HCT116 (cell line): ENCODE data around the gene CLEC2B. TPM values are rescaled to one million over a fixed set of nuclear protein-coding genes. Genes with fewer than 3 reads are reported as not detected.

ENCODE experiments used
- ATAC-seq: fragments of 200-7000 bp; cut with Tn5 transposase; 2 replicates; pipeline ENCODE4 v1.9.1; 2020; ENCODE audit warnings: mild to moderate bottlenecking, moderate library complexity
- BruUV-seq: library from RNA; stranded (reverse); fragments of 400-500 nt; replicated peaks from 2 replicates; lab custom pipeline; 2021; lab: Mats Ljungman, UMichigan
- CTCF ChIA-PET: fragments of 300-600 bp; sonication (Branson Sonifier 250); formaldehyde crosslinking; loops from one replicate; lab custom pipeline; 2021; ENCODE audit warnings: antibody characterized with exemption; lab: Charles Lee
- POLR2A ChIA-PET: fragments of 300-600, 350-600 bp; sonication (Branson Sonifier 250); formaldehyde crosslinking; loops from one replicate; lab custom pipeline; 2021; ENCODE audit warnings: antibody characterized with exemption; lab: Charles Lee
- RAD21 ChIA-PET, 2 experiments: fragments of 300-600 bp; sonication (Branson Sonifier 250); formaldehyde crosslinking; loops; one replicate each; lab custom pipeline; 2023; ENCODE audit warnings: low total read pairs in 2 of 2; ENCODE audit not compliant: uncharacterized antibody in 2 of 2, unreplicated experiment in 2 of 2, low non-redundant PET in 1 of 2; lab: Charles Lee
- DNase-seq: peaks from one replicate; pipeline ENCODE4 v3.0.0-alpha.2; 2010; ENCODE audit warnings: low read depth, low spot score
- H2AFZ ChIP-seq: fragments of 200-600 bp; shearing (Covaris generic), sonication (generic); 2 replicates; pipeline ENCODE4 v1.6.1; 2017; ENCODE audit warnings: low read depth, mixed run types, mixed read lengths, antibody characterized with exemption, low read length; ENCODE audit not compliant: poor library complexity, severe bottlenecking
- H3K27ac ChIP-seq: 2 replicates; pipeline ENCODE4 v1.5.1; 2012; ENCODE audit warnings: low read depth, low read length
- H3K27me3 ChIP-seq: fragments of 200-600 bp; sonication (generic); 2 replicates; pipeline ENCODE4 v1.6.1; 2016; ENCODE audit warnings: mixed run types, low read length, mixed read lengths; ENCODE audit not compliant: insufficient read depth
- H3K36me3 ChIP-seq, 2 experiments: fragments of 200-500 bp in 1 of 2; fragments of 200-600 bp in 1 of 2; sonication (Bioruptor generic) in 1 of 2; sonication (generic) in 1 of 2; 2 replicates each; pipeline versions ENCODE4 v1.5.1 to v1.6.1; 2014 to 2016; ENCODE audit warnings: low read length in 2 of 2, inconsistent platforms in 1 of 2, mixed read lengths in 1 of 2, mixed run types in 1 of 2; ENCODE audit not compliant: insufficient read depth in 2 of 2, control insufficient read depth in 1 of 2
- H3K4me1 ChIP-seq, 2 experiments: fragments of 200-600 bp in 1 of 2; sonication (generic) in 1 of 2; 2 replicates each; pipeline versions ENCODE4 v1.5.1 to v1.6.1; 2012 to 2017; ENCODE audit warnings: low read length in 2 of 2, inconsistent platforms in 1 of 2, mild to moderate bottlenecking in 1 of 2, mixed read lengths in 1 of 2, mixed run types in 1 of 2, moderate library complexity in 1 of 2; ENCODE audit not compliant: insufficient read depth in 2 of 2, control insufficient read depth in 1 of 2
- H3K4me2 ChIP-seq: fragments of 200-600 bp; sonication (generic); 2 replicates; pipeline ENCODE4 v1.6.1; 2017; ENCODE audit warnings: mixed run types, low read length, mixed read lengths
- H3K4me3 ChIP-seq, 2 experiments: fragments of 200-600 bp in 1 of 2; sonication (generic) in 1 of 2; replicated peaks in 1 of 2; 2 replicates each; pipeline ENCODE4 v1.5.1; 2011 to 2016; ENCODE audit warnings: low read length in 2 of 2, control low read depth in 1 of 2, low read depth in 1 of 2, mild to moderate bottlenecking in 1 of 2, mixed read lengths in 1 of 2, mixed run types in 1 of 2
- H3K79me2 ChIP-seq: fragments of 200-600 bp; sonication (generic); 2 replicates; pipeline ENCODE4 v1.6.1; 2017; ENCODE audit warnings: mild to moderate bottlenecking, mixed run types, low read length, moderate library complexity, mixed read lengths; ENCODE audit not compliant: insufficient read depth
- H3K9ac ChIP-seq: fragments of 200-600 bp; sonication (generic); 2 replicates; pipeline ENCODE4 v1.6.1; 2016; ENCODE audit warnings: low read length, mixed read lengths
- H3K9me2 ChIP-seq: fragments of 200-600 bp; sonication (generic), shearing (Covaris generic); 2 replicates; pipeline ENCODE4 v1.6.1; 2017; ENCODE audit warnings: mixed run types, mild to moderate bottlenecking, moderate library complexity; ENCODE audit not compliant: insufficient read depth
- H3K9me3 ChIP-seq, 2 experiments: fragments of 200-500 bp in 1 of 2; fragments of 200-600 bp in 1 of 2; sonication (Bioruptor generic) in 1 of 2; sonication (generic) in 1 of 2; 2 replicates each; pipeline ENCODE4 v1.6.1; 2014 to 2017; ENCODE audit warnings: low read length in 2 of 2, mixed read lengths in 2 of 2, inconsistent platforms in 1 of 2, low read depth in 1 of 2, mild to moderate bottlenecking in 1 of 2, mixed run types in 1 of 2, moderate library complexity in 1 of 2; ENCODE audit not compliant: control insufficient read depth in 1 of 2, insufficient read depth in 1 of 2
- H4K20me1 ChIP-seq: fragments of 200-600 bp; sonication (generic), shearing (Covaris generic); 2 replicates; pipeline ENCODE4 v1.6.1; 2017; ENCODE audit warnings: mixed run types, mild to moderate bottlenecking, moderate library complexity; ENCODE audit not compliant: insufficient read depth
- ATF3 ChIP-seq: IDR thresholded peaks from 2 replicates; pipeline ENCODE4 v1.6.1; 2012
- CBX3 ChIP-seq: IDR thresholded peaks from 2 replicates; pipeline ENCODE4 v1.6.1; 2012; ENCODE audit warnings: low read depth
- CEBPB ChIP-seq: IDR thresholded peaks from 2 replicates; pipeline ENCODE4 v1.6.1; 2012; ENCODE audit warnings: low read depth
- CTCF ChIP-seq, 3 experiments: fragments of 200-600 bp in 1 of 3; sonication (generic) in 1 of 3; IDR thresholded peaks in 2 of 3; conservative IDR thresholded peaks in 1 of 3; 2 replicates each; pipeline ENCODE4 v1.5.1; 2012 to 2017; ENCODE audit warnings: low read depth in 2 of 3, low read length in 2 of 3, antibody characterized with exemption in 1 of 3, borderline replicate concordance in 1 of 3, control low read depth in 1 of 3, mild to moderate bottlenecking in 1 of 3, mixed read lengths in 1 of 3, mixed run types in 1 of 3, moderate library complexity in 1 of 3; ENCODE audit not compliant: insufficient read depth in 1 of 3
- EGR1 ChIP-seq: IDR thresholded peaks from 2 replicates; pipeline ENCODE4 v1.6.1; 2012; ENCODE audit warnings: low read depth
- ELF1 ChIP-seq: IDR thresholded peaks from 2 replicates; pipeline ENCODE4 v1.6.1; 2012; ENCODE audit warnings: low read depth, borderline replicate concordance
- EZH2 ChIP-seq: fragments of 200-600 bp; sonication (generic); IDR thresholded peaks from 2 replicates; pipeline ENCODE4 v1.6.1; 2017; ENCODE audit warnings: antibody characterized with exemption, mixed run types
- EZH2phosphoT487 ChIP-seq: fragments of 200-600 bp; IDR thresholded peaks from 2 replicates; pipeline ENCODE4 v1.6.1; 2018; ENCODE audit warnings: antibody characterized with exemption, borderline replicate concordance
- JUND ChIP-seq: IDR thresholded peaks from 2 replicates; pipeline ENCODE4 v1.6.1; 2012
- MAX ChIP-seq: IDR thresholded peaks from 2 replicates; pipeline ENCODE4 v1.6.1; 2012
- POLR2A ChIP-seq: IDR thresholded peaks from 2 replicates; pipeline ENCODE4 v1.7.0; 2011; ENCODE audit warnings: borderline replicate concordance; ENCODE audit not compliant: insufficient read depth, insufficient read length; ENCODE audit errors: extremely low read depth
- POLR2AphosphoS5 ChIP-seq: IDR thresholded peaks from 2 replicates; pipeline ENCODE4 v1.6.1; 2011; ENCODE audit warnings: mild to moderate bottlenecking, low read depth, low read length, moderate library complexity
- RAD21 ChIP-seq: IDR thresholded peaks from 2 replicates; pipeline ENCODE4 v1.6.1; 2012; ENCODE audit warnings: low read depth, mild to moderate bottlenecking
- REST ChIP-seq: IDR thresholded peaks from 2 replicates; pipeline ENCODE4 v1.6.1; 2012; ENCODE audit warnings: low read depth
- SIN3A ChIP-seq: IDR thresholded peaks from 2 replicates; pipeline ENCODE4 v1.6.1; 2012; ENCODE audit warnings: low read depth
- SRF ChIP-seq: IDR thresholded peaks from 2 replicates; pipeline ENCODE4 v1.6.1; 2012; ENCODE audit warnings: low read depth
- TCF7L2 ChIP-seq: IDR thresholded peaks from 2 replicates; pipeline ENCODE4 v1.7.0; 2011; ENCODE audit warnings: borderline replicate concordance, inconsistent platforms; ENCODE audit not compliant: insufficient read depth, insufficient read length; ENCODE audit errors: extremely low read depth
- ZFX ChIP-seq: fragments of 450-650 bp; IDR thresholded peaks from 2 replicates; pipeline ENCODE4 v1.6.1; 2017
- intact Hi-C: fragments of 100-400 bp; cut with micrococcal nuclease; formaldehyde crosslinking; loops from 2 replicates; pipeline ENCODE4 v1.10.0; 2022
- total RNA-seq: library from RNA; stranded (reverse); gene quantifications from one replicate; pipeline ENCODE4 v1.2.1, GENCODE V29; 2021; ENCODE audit not compliant: unreplicated experiment

CLEC2B gene
- total RNA-seq, 1 experiment from 2014 or later = not detected

- no peak for TF ChIP-seq REST
Measured at GRCh38 chr12:9829982-9830381, 39.2 kb downstream of the CLEC2B start (continued).

- Histone ChIP-seq H3K79me2 (no peaks in the 10 kb centered on the region), H3K9ac (no peak overlapping the region), H3K27me3 (peaks cover 43% of the 10 kb centered on the region), H3K4me3 (no peak overlapping the region), H3K36me3 (no peaks in the 10 kb centered on the region), H3K4me2 (no peak overlapping the region), H3K9me3 (no peaks in the 10 kb centered on the region), H2AFZ (no peak overlapping the region), H3K9me2 (no peaks in the 10 kb centered on the region), H3K27ac (no peak overlapping the region), H3K4me1 (no peaks in the 10 kb centered on the region), H4K20me1 (no peaks in the 10 kb centered on the region; the same call in 1 of the 2 replicates)
- ATAC-seq (no peak), DNase-seq (no peak)
- BruUV-seq = no TSS peak
- ChIA-PET POLR2A (interaction anchor here (1.3 kb wide), 1 partner anchor 67 kb away, joined by 4 read pairs; no protein-coding TSS in a partner anchor), RAD21 (no interaction called here), CTCF (interaction anchor here (1.0 kb wide), 1 partner anchor 14 kb away, joined by 3 read pairs; no protein-coding TSS in a partner anchor)
- intact Hi-C loops = no loop called here
- TF ChIP-seq REST (no peak), POLR2A (no peak), CBX3 (no peak), MAX (no peak), CTCF (IDR thresholded peaks at IDR 0.05 in 2 of 3, conservative IDR thresholded peaks at IDR 0.05 in 1 of 3; ENCODE audit: borderline replicate concordance in 1 of 3, insufficient read depth in 1 of 3, low read depth in 2 of 3, low read length in 2 of 3) (no peak), JUND (no peak), SIN3A (no peak), POLR2AphosphoS5 (no peak), ZFX (no peak), RAD21 (no peak), CEBPB (no peak), SRF (no peak), EZH2phosphoT487 (no peak), EZH2 (no peak), TCF7L2 (no peak), ELF1 (no peak), ATF3 (no peak), EGR1 (no peak)
Measured at GRCh38 chr12:9829483-9829882, 39.7 kb downstream of the CLEC2B start.
